A375 (cell line): ENCODE data around the gene CDK15. TPM values are rescaled to one million over a fixed set of nuclear protein-coding genes. Genes with fewer than 3 reads are reported as not detected.

Experiments used
- small RNA-seq: library from RNA; depleted of rRNA; stranded (forward); fragments of <200 nt; gene quantifications from one replicate; pipeline ENCODE3, GENCODE V24; 2014
- total RNA-seq: library from RNA; depleted of rRNA; stranded (reverse); fragments of >200 nt; shearing (Covaris generic); gene quantifications from 2 replicates; pipeline ENCODE4 v1.2.3, GENCODE V29; 2014; rRNA removed

Gene CDK15
- total RNA-seq = not detected in 2 replicates

DNA sequence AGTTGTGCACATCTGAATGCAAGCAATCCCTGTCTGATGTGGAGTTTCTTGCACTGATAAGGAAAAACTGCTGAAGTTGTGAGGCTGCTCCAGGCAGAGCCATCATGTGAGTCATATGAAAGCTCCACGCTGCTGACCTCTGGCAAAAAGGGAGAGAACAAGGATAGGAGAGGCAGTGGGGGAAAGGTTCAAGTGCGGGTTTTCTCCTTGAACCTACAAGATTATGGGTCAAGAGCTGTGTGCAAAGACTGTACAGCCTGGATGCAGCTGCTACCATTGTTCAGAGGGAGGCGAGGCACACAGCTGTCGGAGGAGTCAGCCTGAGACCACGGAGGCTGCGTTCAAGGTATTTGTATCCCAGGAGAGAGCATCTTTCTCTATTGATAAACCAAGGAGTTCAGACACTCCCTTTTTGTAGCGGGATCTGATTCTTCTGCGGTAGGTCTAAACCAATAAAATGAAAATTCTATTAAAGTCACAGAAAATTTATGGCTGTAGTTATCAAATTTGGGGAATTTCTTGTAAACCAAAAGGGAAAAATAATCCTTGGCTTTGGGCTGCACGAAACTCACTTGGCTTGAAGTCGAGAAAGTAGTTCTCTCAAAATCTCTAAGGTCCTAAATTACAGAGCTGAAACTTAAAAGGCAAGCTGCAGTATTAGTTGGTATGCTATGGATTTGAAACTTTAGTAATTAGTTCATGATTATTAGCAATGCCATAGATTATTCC, at the start of gene CDK15:
CDK15 (plus strand) TSS at position 96 of the 729 bp plus-strand sequence; CDS start at position 224, 128 bp downstream.

DNA sequence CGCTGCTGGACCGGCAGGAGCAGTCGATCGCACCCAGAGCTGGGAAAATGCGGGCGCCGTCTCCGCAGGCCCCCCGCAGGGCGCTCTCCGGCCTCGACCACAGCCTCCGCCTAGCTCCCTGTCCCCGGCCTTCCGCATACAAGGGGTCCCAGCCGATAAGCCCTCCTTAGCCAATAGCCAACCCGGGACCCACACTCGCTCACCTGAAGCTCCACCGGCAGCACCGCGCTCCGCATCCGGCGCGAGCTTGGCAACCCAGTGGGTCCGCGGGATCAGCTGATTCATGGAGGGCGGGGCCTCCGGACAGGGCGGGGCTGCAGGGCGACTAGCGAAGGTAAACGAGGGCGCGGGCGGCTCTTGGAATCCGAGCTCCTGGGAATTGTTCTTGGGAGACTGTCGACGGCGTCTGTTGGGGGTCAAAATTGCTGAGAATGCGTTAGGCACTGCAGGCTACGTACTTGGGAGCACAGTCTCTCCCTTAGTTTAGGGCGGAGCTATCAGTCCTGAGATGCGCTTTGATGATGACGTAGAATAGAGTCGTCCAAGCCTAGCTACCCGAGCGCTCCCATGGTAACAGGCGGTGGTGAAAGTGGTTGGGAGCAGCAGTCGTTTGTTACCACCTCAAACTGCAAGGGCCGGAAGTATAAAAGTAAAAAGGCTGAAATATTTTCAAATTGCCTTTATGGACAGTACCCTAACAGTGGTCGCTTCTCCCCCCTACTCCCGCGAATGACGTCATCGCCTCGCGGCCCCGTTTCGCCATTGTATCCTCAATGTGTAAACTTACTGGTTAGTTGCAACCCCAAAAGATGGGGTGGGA, 25.5 kb upstream of the CDK15 start, which contains the start of gene ALS2:
ALS2 (minus strand) TSS at position 260 of the 820 bp plus-strand sequence. CDS start 12,048 bp downstream, outside the sequence.

Small RNA genes lying within 50 kb of the gene (small RNA-seq; reads per million reads assigned to genes)
- not detected for gene RF00019
- not detected for gene RNU6-440P
- not detected for gene UBE2V1P11

Other genes with a start within 250 kb of the CDK15 start
- gene TMEM237, start 163.0 kb upstream of the CDK15 start, total RNA-seq = 15.4 and 20.8 TPM in 2 replicates
- gene MPP4, start 107.9 kb upstream of the CDK15 start, total RNA-seq = 9.0 and 15.0 TPM in 2 replicates
- gene ALS2, start 25.6 kb upstream of the CDK15 start, total RNA-seq = 13.3 and 16.8 TPM in 2 replicates
- 13.5 and 14.6 TPM in 2 replicates for gene FZD7, start 227.3 kb downstream of the CDK15 start, total RNA-seq